NB4 (cell line): ENCODE measurements around the gene GNMT.

Experiments used
- DNase-seq: peaks from one replicate; pipeline ENCODE4 v3.0.0; 2010; ENCODE audit warnings: low read depth
- H3K4me3 ChIP-seq: one replicate; pipeline ENCODE4 v1.5.1; 2011; ENCODE audit warnings: mild to moderate bottlenecking, low read depth, low read length, moderate library complexity
- CTCF ChIP-seq: IDR thresholded peaks from one replicate; pipeline ENCODE4 v1.5.1; 2012; ENCODE audit warnings: low read depth, low read length
- MAX ChIP-seq: IDR thresholded peaks from 2 replicates; pipeline ENCODE4 v1.6.1; 2011; ENCODE audit warnings: low read depth, low read length
- MYC ChIP-seq: IDR thresholded peaks from 2 replicates; pipeline ENCODE4 v1.6.1; 2011; ENCODE audit warnings: low read depth, low read length
- POLR2A ChIP-seq: IDR thresholded peaks from 2 replicates; pipeline ENCODE4 v1.6.1; 2011; ENCODE audit warnings: mild to moderate bottlenecking; ENCODE audit not compliant: insufficient read length; ENCODE audit errors: extremely low read depth

GNMT gene

DNA sequence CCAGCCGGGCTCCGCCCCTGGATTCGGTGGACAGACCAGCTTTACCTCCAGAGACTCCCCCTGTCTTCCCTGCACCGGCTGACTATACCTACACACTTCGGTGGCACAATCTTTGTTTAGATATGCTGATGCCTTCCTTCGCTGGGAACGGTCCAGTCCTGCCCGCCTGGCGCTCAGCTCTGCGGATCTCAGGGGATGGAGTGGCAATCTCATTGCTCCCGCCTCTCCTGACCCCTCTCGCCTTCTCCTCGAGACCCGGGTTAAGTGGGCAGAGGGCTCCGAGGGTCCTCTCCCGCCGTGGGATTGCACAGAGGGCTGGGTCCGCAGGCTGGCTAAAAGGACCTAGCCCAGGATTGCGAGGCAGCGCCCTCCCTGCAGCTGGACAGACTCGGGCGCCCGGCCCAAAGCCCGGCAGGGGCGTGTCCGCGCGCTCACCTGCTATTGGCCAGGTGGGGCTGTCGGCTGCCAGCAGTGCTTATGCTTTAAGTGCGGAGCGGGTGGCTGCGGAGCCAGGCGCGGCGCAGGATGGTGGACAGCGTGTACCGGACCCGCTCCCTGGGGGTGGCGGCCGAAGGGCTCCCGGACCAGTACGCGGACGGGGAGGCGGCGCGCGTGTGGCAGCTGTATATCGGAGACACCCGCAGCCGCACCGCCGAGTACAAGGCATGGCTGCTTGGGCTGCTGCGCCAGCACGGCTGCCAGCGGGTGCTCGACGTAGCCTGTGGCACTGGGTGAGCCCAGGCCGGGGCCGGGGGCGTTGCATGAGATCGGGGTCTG is at the start of gene GNMT:
Gene GNMT (plus strand): TSS at position 512 of the 777 bp plus-strand sequence. CDS start 14 bp downstream, at position 526.
- no peak for TF ChIP-seq CTCF
- DNase-seq = no peak
- no peak within 1 kb of the TSS for H3K4me3 ChIP-seq

DNA sequence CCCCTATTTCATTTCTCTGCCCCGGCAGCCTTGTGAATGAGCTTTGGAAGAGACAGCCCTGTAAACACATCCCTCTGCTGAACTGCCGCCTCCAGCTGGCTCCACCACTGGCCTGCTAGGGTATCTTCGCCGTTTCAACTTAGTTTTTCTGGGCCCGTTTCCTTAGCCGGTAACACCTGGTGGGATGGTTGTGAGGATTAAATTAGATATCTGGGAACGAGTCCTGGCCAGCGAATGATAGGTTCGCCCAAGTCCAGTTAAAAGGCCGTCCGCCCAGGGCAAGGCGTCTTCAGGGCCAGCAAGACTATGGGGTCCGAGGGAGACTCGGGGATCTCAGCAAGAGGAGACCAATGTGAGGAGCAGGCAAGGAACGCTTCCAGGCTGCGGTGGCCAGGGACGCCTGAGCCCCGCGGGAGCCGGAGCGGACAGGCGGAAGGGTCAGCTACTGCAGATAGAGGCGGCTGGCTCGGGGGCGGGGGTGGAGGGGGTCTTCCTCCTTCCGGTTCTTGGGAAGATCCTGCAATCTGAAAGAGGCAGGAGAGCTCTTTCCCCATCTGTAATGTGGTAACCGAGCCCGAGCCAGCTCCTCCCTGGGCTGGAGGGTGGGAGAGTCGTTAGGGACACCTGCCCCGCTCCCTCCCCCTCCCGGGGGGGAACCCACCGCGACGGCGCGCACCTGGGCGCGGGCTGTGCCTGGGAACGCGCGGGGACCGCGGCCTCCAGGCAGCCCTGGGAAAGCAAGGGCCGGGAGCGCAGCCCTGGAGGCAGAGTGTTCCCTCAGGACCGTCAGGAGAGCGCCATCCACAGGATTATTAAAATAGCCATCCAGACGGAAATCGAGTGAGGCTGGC is 49.2 kb upstream of the GNMT start:
- TF ChIP-seq CTCF = no peak
- no peak for TF ChIP-seq MYC
- no peak for TF ChIP-seq MAX
- TF ChIP-seq POLR2A = no peak
- no peak for DNase-seq
- H3K4me3 ChIP-seq = no peak overlapping the region

GRCh38 chr6:42914546-42914945 is 46.0 kb upstream of the GNMT start:
- TF ChIP-seq MYC (no peak), MAX (no peak), CTCF (no peak), POLR2A (no peak)
- H3K4me3 ChIP-seq = no peak overlapping the region
- DNase-seq = no peak

GRCh38 chr6:42915732-42916131 is 44.8 kb upstream of the GNMT start, which contains the start of gene PTCRA:
TSS of gene PTCRA (plus strand) at chr6:42916053. CDS start at chr6:42916070, 17 bp downstream.
- TF ChIP-seq CTCF (no peak), MYC (no peak), MAX (no peak), POLR2A (no peak)
- no peak for DNase-seq
- no peak within 1 kb of the TSS for H3K4me3 ChIP-seq

- no peak overlapping the region for H3K4me3 ChIP-seq
- TF ChIP-seq MAX (no peak), CTCF (no peak), MYC (no peak), POLR2A (no peak)
- DNase-seq = no peak
Measured at GRCh38 chr6:42916288-42916687, 44.3 kb upstream of the GNMT start.
